Hematopoietic multipotent progenitor cell treated with erythropoietin and hydrocortisone succinate and interleukin-3 and kit ligand, for 6 days (in vitro differentiated cells): Measurements from ENCODE around the gene KCTD16.

ENCODE experiments used
- DNase-seq: peaks from one replicate; pipeline ENCODE4 v3.0.0-alpha.2; 2015

KCTD16 gene

GRCh38 chr5:144414202-144415029 lies 243.7 kb downstream of the KCTD16 start:
- no peak for DNase-seq

GRCh38 chr5:144416196-144416595 lies 245.5 kb downstream of the KCTD16 start:
- DNase-seq, result no peak

GRCh38 chr5:144418719-144419118 lies 248.0 kb downstream of the KCTD16 start:
- no peak for DNase-seq

- no peak for DNase-seq
Measured at GRCh38 chr5:144421411-144421810, 250.7 kb downstream of the KCTD16 start.

GRCh38 chr5:144422018-144422727 lies 251.5 kb downstream of the KCTD16 start:
- no peak for DNase-seq

GRCh38 chr5:144427866-144428265 lies 257.2 kb downstream of the KCTD16 start:
- no peak for DNase-seq

GRCh38 chr5:144428326-144428725 lies 257.7 kb downstream of the KCTD16 start:
- no peak for DNase-seq

- DNase-seq, result no peak
Measured at GRCh38 chr5:144429405-144429804, 258.7 kb downstream of the KCTD16 start.

- DNase-seq, result no peak
Measured at GRCh38 chr5:144429905-144430304, 259.2 kb downstream of the KCTD16 start.

- DNase-seq, result no peak
Measured at GRCh38 chr5:144433140-144433822, 262.6 kb downstream of the KCTD16 start.

GRCh38 chr5:144433893-144434292 lies 263.2 kb downstream of the KCTD16 start:
- DNase-seq, result no peak

- DNase-seq, result no peak
Measured at GRCh38 chr5:144436007-144436406, 265.3 kb downstream of the KCTD16 start.

GRCh38 chr5:144438237-144438636 lies 267.6 kb downstream of the KCTD16 start:
- DNase-seq, result no peak

GRCh38 chr5:144448457-144448856 lies 277.8 kb downstream of the KCTD16 start:
- DNase-seq, result no peak

- no peak for DNase-seq
Measured at GRCh38 chr5:144451187-144451973, 280.7 kb downstream of the KCTD16 start.

GRCh38 chr5:144453753-144454152 lies 283.1 kb downstream of the KCTD16 start:
- DNase-seq, result no peak

GRCh38 chr5:144457160-144457559 lies 286.5 kb downstream of the KCTD16 start:
- DNase-seq, result no peak

GRCh38 chr5:144458216-144458615 lies 287.5 kb downstream of the KCTD16 start:
- DNase-seq, result no peak

- no peak for DNase-seq
Measured at GRCh38 chr5:144460600-144460999, 289.9 kb downstream of the KCTD16 start.

- no peak for DNase-seq
Measured at GRCh38 chr5:144462577-144462976, 291.9 kb downstream of the KCTD16 start.

- DNase-seq, result no peak
Measured at GRCh38 chr5:144463481-144464223, 293.0 kb downstream of the KCTD16 start.

- DNase-seq, result no peak
Measured at GRCh38 chr5:144464306-144464705, 293.6 kb downstream of the KCTD16 start.
